Vagina (tissue), 2 donors: Measurements from ENCODE around the gene HOXB2.

Experiments used
- CTCF ChIP-seq, 3 experiments: fragments of 450-650 bp in 2 of 3; fragments of 200-600 bp in 1 of 3; sonication (generic) in 1 of 3; IDR thresholded peaks; one replicate each; pipeline ENCODE4 v1.5.1; 2017 to 2019; ENCODE audit warnings: antibody characterized with exemption in 3 of 3, mild to moderate bottlenecking in 2 of 3, moderate library complexity in 2 of 3
- POLR2A ChIP-seq, 2 donors: fragments of 450-650 bp; IDR thresholded peaks; one replicate each; pipeline ENCODE4 v1.6.1; 2017; ENCODE audit warnings: antibody characterized with exemption in 2 of 2, mild to moderate bottlenecking in 2 of 2, moderate library complexity in 2 of 2

- TF ChIP-seq CTCF (IDR thresholded peaks at IDR 0.05) (no peak), POLR2A (IDR thresholded peaks at IDR 0.05) (no peak)
Measured at GRCh38 chr17:48571826-48572417, 27.0 kb upstream of the HOXB2 start.
